Right lobe of liver (tissue), 6 donors: ENCODE results near the gene CSNK1D. TPM values are rescaled to one million over a fixed set of nuclear protein-coding genes. Genes with fewer than 3 reads are reported as not detected.

Experiments used
- ATAC-seq, 4 donors: fragments of 200-7000 bp; cut with Tn5 transposase; one replicate each; pipeline ENCODE4 v1.9.1; 2020; ENCODE audit warnings: mild to moderate bottlenecking in 4 of 4, moderate library complexity in 4 of 4
- DNase-seq, 3 donors: peaks; one replicate each; pipeline ENCODE4 v3.0.0-alpha.2; 2020
- H3K27ac ChIP-seq, 3 donors: fragments of 200-600 bp; one replicate each; pipeline ENCODE4 v1.8.0; 2022
- H3K27me3 ChIP-seq, 2 donors: fragments of 200-600 bp; one replicate each; pipeline ENCODE4 v1.8.0; 2022
- H3K36me3 ChIP-seq, 4 donors: fragments of 200-600 bp; sonication (generic) in 1 of 4; one replicate each; pipeline versions ENCODE4 v1.5.1 to v1.8.0; 2017 to 2022; ENCODE audit warnings: control low read depth in 1 of 4
- H3K4me1 ChIP-seq, 4 donors: fragments of 200-600 bp; sonication (generic) in 1 of 4; one replicate each; pipeline versions ENCODE4 v1.5.1 to v1.8.0; 2017 to 2022; ENCODE audit warnings: control low read depth in 1 of 4
- H3K4me3 ChIP-seq, 3 donors: fragments of 200-600 bp; one replicate each; pipeline ENCODE4 v1.8.0; 2022
- H3K9me3 ChIP-seq, 4 donors: fragments of 200-600 bp; sonication (generic) in 1 of 4; one replicate each; pipeline versions ENCODE4 v1.5.1 to v1.8.0; 2017 to 2022; ENCODE audit warnings: control low read depth in 1 of 4
- POLR2A ChIP-seq: fragments of 450-650 bp; IDR thresholded peaks from one replicate; pipeline ENCODE4 v1.6.1; 2017; ENCODE audit warnings: antibody characterized with exemption, mild to moderate bottlenecking
- WGBS: methylation state at CpG from one replicate; pipeline ENCODE4 v1.1.6; 2018; ENCODE audit warnings: low coverage, low lambda C conversion rate; ENCODE audit not compliant: insufficient coverage; ENCODE audit errors: missing lambda C conversion rate; 5-methylcytosine and 5-hydroxymethylcytosine counted together
- intact Hi-C, 2 donors: fragments of 100-400 bp; cut with DNase I; formaldehyde crosslinking; loops; one replicate each; pipeline versions ENCODE4 v1.11.2 to v1.14.1; 2022
- total RNA-seq, 6 experiments: library from RNA; depleted of rRNA in 2 of 6; stranded (reverse); fragments of >200 nt in 2 of 6; fragmentation: NEBNext Ultra II Directional in 3 of 6; extraction: Animal tissue kit (Norgen Biotek cat#: 25700) in 3 of 6; gene quantifications; one replicate each; pipeline versions ENCODE4 v1.1.0 to v1.2.4, GENCODE V29; 2016 to 2023
- TF ChIP-seq, protein P1 (sequence below), 4 donors: fragments of 200-600 bp in 3 of 4; fragments of 450-650 bp in 1 of 4; IDR thresholded peaks; one replicate each; pipeline versions ENCODE4 v1.5.1 to v1.8.0; 2016 to 2022; ENCODE audit warnings: antibody characterized with exemption in 4 of 4, mild to moderate bottlenecking in 2 of 4
- donor health status: DM: no; HTN: yes; CAD: no.
- donor health status: DM: no; HTN: no; CAD: no.
- donor health status: DM: no; HTN: no; CAD: no.
- donor health status: DM: no; HTN: yes; CAD: no.
- donor health status: DM: no; HTN: yes; CAD: no.

CSNK1D gene
- total RNA-seq, 6 experiments from 2014 or later, result 32.7 to 73.0 (median 45.9) TPM

DNA sequence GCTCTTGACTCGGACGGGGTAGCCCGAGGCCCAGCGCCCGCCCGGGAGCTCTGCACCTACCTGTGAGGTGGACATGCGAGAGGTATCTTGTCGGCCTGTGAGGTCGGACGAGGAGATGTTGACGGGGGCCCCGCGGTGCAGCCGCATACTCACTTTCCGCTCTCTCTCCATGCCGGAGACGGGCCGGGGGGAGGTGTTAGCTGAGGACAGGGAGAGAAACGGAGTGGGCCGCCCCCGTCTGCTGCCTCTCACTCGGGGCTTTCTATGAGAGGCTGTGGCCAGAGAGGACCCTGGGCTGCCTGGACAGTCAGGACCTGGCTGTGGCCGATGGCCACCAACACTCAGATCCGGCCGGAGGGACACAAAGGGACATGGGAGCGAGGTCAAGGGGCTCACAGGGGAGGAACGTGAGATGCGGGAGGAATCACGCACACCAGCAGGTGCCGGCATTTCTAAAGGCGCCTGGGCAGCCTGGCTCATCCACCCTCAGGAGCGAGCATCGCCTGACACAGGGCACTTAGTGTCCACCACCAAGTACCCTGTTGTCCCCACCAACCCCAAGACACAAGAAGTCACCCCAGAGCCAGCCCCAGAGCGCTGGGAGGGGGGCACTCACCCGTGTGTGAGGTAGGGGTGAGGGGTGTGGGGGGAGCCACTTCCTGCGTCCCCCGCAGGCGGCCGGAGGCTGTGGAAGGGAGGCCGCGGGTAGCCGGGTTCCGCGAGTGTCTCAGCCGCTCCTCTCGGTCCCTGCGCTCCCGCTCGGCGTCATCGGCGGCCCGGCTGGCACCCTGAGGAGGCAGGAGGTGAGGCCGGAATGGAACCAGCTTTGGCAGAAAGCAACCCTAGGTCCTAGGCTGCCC lies 24.5 kb downstream of the CSNK1D start:
- H3K27ac ChIP-seq, result no peak overlapping the region
- no peak overlapping the region for H3K4me3 ChIP-seq
- ATAC-seq (no peak), DNase-seq (peak in 1 of 3 donors; percentile 23)
- intact Hi-C loops, result no loop called here
- no peaks in the 10 kb centered on the region for H3K9me3 ChIP-seq
- H3K27me3 ChIP-seq, result no peaks in the 10 kb centered on the region
- H3K4me1 ChIP-seq, result no peaks in the 10 kb centered on the region
- H3K36me3 ChIP-seq, result peaks cover 39 to 95% (median 66%) of the 10 kb centered on the region in 4 donors
- TF ChIP-seq, protein P1, sequence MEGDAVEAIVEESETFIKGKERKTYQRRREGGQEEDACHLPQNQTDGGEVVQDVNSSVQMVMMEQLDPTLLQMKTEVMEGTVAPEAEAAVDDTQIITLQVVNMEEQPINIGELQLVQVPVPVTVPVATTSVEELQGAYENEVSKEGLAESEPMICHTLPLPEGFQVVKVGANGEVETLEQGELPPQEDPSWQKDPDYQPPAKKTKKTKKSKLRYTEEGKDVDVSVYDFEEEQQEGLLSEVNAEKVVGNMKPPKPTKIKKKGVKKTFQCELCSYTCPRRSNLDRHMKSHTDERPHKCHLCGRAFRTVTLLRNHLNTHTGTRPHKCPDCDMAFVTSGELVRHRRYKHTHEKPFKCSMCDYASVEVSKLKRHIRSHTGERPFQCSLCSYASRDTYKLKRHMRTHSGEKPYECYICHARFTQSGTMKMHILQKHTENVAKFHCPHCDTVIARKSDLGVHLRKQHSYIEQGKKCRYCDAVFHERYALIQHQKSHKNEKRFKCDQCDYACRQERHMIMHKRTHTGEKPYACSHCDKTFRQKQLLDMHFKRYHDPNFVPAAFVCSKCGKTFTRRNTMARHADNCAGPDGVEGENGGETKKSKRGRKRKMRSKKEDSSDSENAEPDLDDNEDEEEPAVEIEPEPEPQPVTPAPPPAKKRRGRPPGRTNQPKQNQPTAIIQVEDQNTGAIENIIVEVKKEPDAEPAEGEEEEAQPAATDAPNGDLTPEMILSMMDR (IDR thresholded peaks at IDR 0.05), result no peak
- TF ChIP-seq POLR2A, result no peak
- WGBS, result 87% methylated on average over 13 of the region's 54 CpGs

DNA sequence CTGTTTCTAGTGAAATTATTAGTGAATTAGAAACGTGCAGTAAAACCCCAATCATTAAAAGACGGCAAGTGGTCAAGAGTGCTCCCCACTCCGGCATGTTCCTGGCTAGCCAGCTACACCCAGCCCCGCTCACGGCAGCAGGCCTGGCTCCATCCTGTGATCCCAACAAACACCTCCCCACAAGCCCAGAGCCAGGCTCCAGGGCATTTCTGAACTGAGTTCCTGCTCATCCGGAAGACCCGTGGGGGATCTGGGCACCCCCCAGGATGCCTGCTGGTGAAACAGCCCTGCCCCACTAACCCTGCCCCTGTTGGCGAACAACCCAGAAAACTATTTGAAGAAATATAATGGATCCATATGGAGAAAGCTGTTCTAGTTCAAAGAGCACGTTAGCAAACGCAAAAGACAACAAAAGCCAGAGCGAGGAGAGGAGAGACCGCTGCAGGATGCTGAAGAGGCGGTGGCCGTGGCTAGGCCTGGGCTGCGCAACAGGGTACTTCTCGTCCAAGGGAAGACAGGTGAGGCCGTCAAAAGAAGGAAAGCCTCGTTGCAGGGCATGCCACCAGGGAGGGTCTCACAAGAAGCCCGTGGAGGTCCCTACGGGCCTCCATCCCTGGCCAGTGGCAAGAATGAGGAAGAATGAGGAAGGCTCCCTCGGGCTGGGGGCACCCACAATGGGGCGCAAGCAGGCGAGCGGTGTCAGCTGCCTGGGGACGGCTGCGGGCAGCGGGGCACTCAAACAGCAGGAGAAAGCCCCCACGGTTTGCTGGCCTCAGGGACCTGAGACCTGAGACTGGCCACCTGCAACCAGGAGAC lies 25.4 kb downstream of the CSNK1D start:
- Histone ChIP-seq H3K9me3 (no peaks in the 10 kb centered on the region), H3K27ac (no peak overlapping the region), H3K4me1 (peaks cover 0 to 7% (median 2%) of the 10 kb centered on the region in 4 donors), H3K4me3 (no peak overlapping the region), H3K27me3 (no peaks in the 10 kb centered on the region), H3K36me3 (peaks cover 35 to 100% (median 66%) of the 10 kb centered on the region in 4 donors)
- 71% methylated on average over 14 of the region's 28 CpGs for WGBS
- peak in 1 of 3 donors; percentile 18 for DNase-seq
- intact Hi-C loops, result no loop called here
- no peak for ATAC-seq
- TF ChIP-seq, protein P1 (IDR thresholded peaks at IDR 0.05), result no peak
- no peak for TF ChIP-seq POLR2A

DNA sequence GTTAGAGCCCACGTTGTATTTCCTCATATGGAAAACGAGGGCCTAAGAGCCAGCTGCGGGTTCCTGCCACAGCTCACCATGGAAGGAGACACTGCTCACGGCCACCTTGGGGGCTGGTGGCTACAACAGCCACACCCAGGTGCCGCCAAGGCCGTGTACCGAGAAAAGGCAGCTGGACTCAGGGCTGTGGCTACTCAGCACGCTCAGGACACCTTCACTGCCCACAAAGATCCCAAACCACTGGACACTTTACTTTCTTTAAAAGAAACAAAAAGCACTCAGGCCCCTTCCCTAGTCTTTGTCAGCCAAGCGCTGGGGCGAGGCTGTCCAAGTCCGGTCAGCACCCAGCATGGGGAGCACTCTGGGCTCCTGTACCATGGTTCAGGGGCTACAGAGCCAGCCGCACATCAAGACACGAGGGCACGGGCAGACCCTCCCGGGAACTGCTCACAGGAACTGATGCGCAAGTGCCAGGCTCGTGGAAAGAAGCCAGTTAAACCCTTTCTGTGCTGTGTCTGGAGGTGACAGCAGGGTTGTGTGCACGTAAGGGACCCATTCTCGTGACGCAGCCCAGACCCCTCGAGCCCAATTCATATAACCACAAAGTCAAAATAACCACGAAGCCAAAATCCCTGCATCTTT lies 26.2 kb downstream of the CSNK1D start:
- WGBS, result 47% methylated on average over 9 of the region's 22 CpGs
- Histone ChIP-seq H3K4me1 (peaks cover 0 to 14% (median 8%) of the 10 kb centered on the region in 4 donors), H3K4me3 (no peak overlapping the region), H3K36me3 (peaks cover 29 to 92% (median 58%) of the 10 kb centered on the region in 4 donors), H3K27me3 (no peaks in the 10 kb centered on the region), H3K9me3 (no peaks in the 10 kb centered on the region), H3K27ac (no peak overlapping the region)
- no peak for DNase-seq
- TF ChIP-seq POLR2A, result no peak
- TF ChIP-seq, protein P1 (IDR thresholded peaks at IDR 0.05), result no peak
- intact Hi-C loops, result no loop called here
- ATAC-seq, result no peak

DNA sequence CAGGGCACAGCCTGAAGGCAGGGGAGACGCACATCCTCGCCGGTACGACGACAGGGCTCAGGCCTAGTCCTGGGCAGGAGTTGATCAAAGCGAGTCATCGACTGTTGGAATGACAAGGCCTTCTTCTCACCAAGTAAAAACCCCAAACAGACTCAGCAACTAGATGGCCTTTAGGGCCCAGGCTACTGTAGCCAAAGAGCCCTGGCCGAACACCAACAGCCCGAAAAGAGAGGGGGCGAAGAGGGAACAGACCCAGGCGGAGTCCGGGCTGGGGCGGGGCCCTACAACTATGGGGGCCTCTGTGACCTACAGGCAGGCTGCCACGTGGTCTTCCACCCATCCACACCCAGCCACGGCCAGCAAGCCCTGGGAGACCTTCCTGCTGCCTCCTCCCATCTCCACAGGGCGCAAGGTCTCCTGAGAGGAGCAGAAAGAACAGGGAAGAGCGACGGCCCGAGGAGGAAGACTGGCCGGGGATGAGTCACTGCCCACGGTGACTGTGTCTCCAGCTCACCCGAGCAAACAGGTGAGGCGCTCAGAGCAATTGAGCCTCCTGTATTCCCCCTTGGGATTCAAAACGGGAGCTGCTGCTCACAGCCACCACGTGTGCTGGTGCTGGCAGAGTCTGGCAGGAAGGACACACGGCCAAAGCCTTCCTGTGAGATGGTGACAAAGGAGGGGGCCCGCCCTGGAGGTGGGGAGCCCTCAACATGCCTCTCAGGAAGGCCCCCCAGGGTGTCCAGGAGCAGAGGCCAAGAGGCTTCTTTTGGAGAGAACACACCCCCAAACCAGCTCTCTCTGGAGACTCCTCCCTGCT lies 26.9 kb downstream of the CSNK1D start:
- Histone ChIP-seq H3K36me3 (peaks cover 22 to 85% (median 53%) of the 10 kb centered on the region in 4 donors), H3K27me3 (no peaks in the 10 kb centered on the region), H3K4me3 (no peak overlapping the region), H3K9me3 (no peaks in the 10 kb centered on the region), H3K4me1 (peaks cover 0 to 22% (median 14%) of the 10 kb centered on the region in 4 donors), H3K27ac (no peak overlapping the region)
- 74% methylated on average over 14 of the region's 27 CpGs for WGBS
- ATAC-seq, result no peak
- DNase-seq, result peak in 1 of 3 donors; percentile 32
- intact Hi-C loops, result no loop called here
- TF ChIP-seq POLR2A, result no peak
- TF ChIP-seq, protein P1 (IDR thresholded peaks at IDR 0.05), result no peak
